ENCODE data around the gene GALM.
A peak's percentile ranks its signal among the peaks of the same experiment; 100 is the strongest.
"Not testable (repeated sequence)": the region's sequence is repeated elsewhere in the genome, so short reads cannot be mapped to it uniquely, and the experiment has no call there.

GALM gene

GRCh38 chr2:38744399-38744780, 78.5 kb downstream of the GALM start:
- DNase-seq = no peak

GRCh38 chr2:38745267-38745666, 79.4 kb downstream of the GALM start:
- no peak for DNase-seq

GRCh38 chr2:38747007-38747424, 81.1 kb downstream of the GALM start:
- DNase-seq = no peak

- DNase-seq = no peak
These were observed 81.9 kb downstream of the GALM start for GRCh38 chr2:38747819-38748218.

GRCh38 chr2:38748391-38748790, 82.5 kb downstream of the GALM start:
- DNase-seq = no peak

- DNase-seq = no peak
These were observed 83.3 kb downstream of the GALM start for GRCh38 chr2:38748943-38749804.

GRCh38 chr2:38750011-38750890, 84.3 kb downstream of the GALM start:
- DNase-seq = peak; percentile 34

- DNase-seq = peak; percentile 85
These were observed 85.1 kb downstream of the GALM start, which contains the start of gene SRSF7 for GRCh38 chr2:38750891-38751595. Gene SRSF7 (minus strand): TSS chr2:38751361. CDS start chr2:38751256, 105 bp downstream.

- no peak for DNase-seq
These were observed 85.9 kb downstream of the GALM start for GRCh38 chr2:38751596-38752410.

- DNase-seq = no peak
These were observed 88.1 kb downstream of the GALM start for GRCh38 chr2:38754049-38754448.

- no peak for DNase-seq
These were observed 88.6 kb downstream of the GALM start for GRCh38 chr2:38754506-38754905.

GRCh38 chr2:38755891-38756290, 90.0 kb downstream of the GALM start:
- not testable (repeated sequence) for DNase-seq

- no peak for DNase-seq
These were observed 97.3 kb downstream of the GALM start for GRCh38 chr2:38763228-38763627.

GRCh38 chr2:38763728-38764127, 97.8 kb downstream of the GALM start:
- DNase-seq = no peak

- DNase-seq = no peak
These were observed 99.2 kb downstream of the GALM start for GRCh38 chr2:38765149-38765548.

GRCh38 chr2:38765551-38765950, 99.6 kb downstream of the GALM start:
- no peak for DNase-seq

GRCh38 chr2:38771632-38772031, 105.7 kb downstream of the GALM start:
- DNase-seq = no peak

GRCh38 chr2:38775097-38775920, 109.4 kb downstream of the GALM start:
- no peak for DNase-seq

- DNase-seq = no peak
These were observed 110.0 kb downstream of the GALM start for GRCh38 chr2:38775921-38776225.

GRCh38 chr2:38776531-38776930, 110.6 kb downstream of the GALM start:
- DNase-seq = no peak

GRCh38 chr2:38778687-38779082, 112.8 kb downstream of the GALM start:
- DNase-seq = no peak

GRCh38 chr2:38783586-38783985, 117.7 kb downstream of the GALM start:
- DNase-seq = no peak

All from NK-92 treated with Interleukin-12 subunit alpha and Interleukin-12 subunit beta, amount 100 ng/mL, for 24 hours (cell line).